Stimulated activated CD4-positive, alpha-beta T cell treated with anti-CD3 and anti-CD28 coated beads, Interleukin-2, amount 100 ng/mL, for 24 hours (primary cell): ENCODE data around the gene WDR44.
"Not testable (repeated sequence)": the region's sequence is repeated elsewhere in the genome, so short reads cannot be mapped to it uniquely, and the experiment has no call there.

Source experiments
- DNase-seq, 2 donors: peaks; one replicate each; pipeline ENCODE4 v3.0.0-alpha.2; 2020

Gene WDR44

DNA sequence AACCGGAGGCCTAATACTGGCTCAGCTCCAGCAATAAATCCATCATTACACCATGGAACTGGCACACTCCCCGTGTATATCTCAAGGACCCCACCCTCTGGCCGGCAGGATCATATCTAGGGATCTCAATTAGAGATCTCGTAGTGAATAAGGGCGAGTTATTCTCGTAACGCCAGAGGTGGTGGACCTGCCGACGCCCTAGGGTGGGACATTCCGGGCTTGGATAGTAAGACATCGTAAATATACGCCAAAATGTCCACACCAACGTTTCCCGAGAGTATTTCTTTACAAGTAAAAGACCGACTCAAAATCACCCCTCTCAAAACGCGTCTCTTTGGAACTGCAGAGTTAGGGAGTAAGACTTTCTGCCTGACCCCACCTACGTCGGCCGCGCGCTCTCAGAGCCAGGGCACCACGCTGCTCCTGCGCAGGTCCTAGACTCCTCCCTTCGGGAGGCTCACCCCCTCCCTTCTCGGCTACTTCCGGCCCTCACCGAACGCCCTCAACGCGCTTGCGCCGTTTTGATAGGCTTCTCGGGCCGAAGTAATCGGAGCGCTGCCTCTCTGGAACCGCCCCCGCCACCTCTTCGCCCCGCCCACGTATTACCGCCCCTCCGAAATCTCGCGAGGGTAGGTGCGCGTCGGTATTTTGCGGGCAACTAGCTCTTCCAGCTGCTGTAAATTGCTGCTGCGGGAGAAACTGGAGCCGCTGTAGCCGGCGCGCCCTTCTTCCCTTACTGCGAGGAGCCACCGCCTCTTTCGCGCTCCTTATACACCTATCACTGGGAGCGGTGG is at the start of gene WDR44:
Gene WDR44, plus strand, starts transcription at position 643 of the 794 bp plus-strand sequence. CDS start 398 bp downstream, outside the sequence.
- DNase-seq, result peak; percentile 90

DNA sequence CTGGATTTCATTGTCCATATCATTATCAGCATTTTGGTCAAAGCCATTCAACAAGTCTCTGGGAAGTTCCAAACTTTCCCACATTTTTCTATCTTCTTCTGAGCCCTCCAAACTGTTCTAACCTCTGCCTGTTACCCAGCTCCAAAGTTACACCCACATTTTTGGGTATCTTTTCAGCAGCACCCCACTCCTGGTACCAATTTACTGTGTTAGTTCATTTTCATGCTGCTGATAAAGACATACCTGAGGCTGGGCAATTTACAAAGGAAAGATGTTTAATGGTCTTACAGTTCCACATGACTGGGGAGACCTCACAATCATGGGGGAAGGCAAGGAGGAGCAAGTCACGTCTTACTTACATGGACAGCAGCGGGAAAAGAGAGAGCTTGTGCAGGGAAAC is 40.1 kb upstream of the WDR44 start:
- not testable (repeated sequence) for DNase-seq

GRCh38 chrX:118315529-118315928 is 30.4 kb upstream of the WDR44 start:
- DNase-seq, result no peak

- no peak for DNase-seq
Measured at GRCh38 chrX:118324588-118324987, 21.3 kb upstream of the WDR44 start.

GRCh38 chrX:118325453-118325852 is 20.5 kb upstream of the WDR44 start:
- DNase-seq, result no peak

GRCh38 chrX:118329175-118329574 is 16.7 kb upstream of the WDR44 start:
- DNase-seq, result no peak

DNA sequence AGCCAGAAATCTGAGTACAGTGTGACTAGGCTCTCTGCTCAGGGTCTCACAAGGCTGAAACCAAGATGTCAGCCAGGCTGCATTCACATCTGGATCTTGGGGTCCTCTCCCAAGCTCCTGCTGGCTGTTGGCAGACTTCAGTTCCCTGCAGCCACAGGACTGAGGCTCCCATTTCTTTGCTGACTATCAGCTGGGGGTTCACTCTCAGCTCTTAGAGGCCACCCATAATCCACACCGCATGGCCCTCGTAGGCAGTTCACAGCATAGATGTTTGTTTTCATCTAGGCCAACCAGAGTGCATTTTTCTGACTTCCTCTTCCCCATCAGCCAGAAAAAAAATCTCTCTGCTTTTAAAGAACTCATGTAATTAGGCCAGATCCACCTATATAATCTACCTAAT is 8.2 kb upstream of the WDR44 start:
- no peak for DNase-seq

DNA sequence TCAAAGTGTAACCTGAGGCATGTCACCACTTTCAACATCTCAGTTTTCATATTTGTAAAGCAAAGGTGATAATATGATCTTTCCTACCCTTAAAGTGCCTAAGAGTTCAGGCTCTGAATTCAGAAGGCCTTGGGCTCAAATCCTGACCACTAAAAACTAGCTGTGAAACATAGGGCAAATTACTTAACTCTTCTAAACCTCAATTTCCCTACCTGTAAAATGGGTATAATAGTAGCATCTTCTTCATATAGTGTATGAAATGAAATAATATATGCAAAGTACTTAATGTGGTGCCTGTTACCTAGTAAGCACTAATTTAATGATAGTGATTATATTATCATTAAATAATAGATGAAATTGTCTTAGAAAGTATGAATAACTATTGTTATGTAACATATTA is 7.0 kb upstream of the WDR44 start:
- DNase-seq, result no peak

GRCh38 chrX:118345045-118345463 is 852 bp upstream of the WDR44 start:
- DNase-seq, result no peak

DNA sequence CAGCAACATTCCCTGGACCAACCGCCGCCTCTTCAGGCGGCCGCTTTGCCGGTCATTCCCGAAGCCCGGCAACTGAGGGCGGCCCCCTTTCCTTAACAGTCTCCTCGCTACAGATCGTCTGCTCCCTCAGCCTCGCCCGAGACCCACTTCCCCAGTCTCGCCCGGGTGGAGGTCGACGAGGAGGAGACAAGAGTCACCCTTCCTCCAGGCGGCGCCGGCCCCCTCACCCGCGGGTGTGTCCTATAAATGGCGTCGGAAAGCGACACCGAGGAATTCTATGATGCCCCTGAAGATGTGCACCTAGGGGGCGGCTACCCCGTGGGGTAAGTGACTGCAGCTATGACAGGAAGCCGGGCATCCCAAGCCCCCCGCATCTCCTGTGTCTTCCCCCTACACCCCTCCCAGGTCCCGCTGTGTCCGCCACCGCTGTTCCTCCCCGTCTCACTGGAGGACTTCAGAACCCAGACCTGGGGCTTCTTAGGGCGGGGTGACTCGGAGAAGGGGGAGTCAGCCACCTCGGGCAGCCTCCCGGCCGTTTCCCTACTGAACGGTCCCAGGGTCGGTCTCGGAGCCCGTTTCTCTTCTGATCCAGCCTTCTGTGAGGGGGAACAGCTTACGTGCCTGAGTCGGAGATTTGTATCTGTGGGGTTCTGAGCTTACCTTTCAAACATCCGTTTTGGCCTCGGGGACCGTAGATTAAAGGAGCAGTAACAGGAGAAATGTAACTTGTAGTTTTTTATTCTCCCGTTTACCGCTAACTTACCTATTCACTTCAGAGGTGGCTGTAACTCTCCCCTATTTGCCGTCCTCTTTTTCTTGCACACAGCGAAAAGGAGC is 570 bp downstream of the WDR44 start:
- peak; percentile 50 to 59 for DNase-seq

DNA sequence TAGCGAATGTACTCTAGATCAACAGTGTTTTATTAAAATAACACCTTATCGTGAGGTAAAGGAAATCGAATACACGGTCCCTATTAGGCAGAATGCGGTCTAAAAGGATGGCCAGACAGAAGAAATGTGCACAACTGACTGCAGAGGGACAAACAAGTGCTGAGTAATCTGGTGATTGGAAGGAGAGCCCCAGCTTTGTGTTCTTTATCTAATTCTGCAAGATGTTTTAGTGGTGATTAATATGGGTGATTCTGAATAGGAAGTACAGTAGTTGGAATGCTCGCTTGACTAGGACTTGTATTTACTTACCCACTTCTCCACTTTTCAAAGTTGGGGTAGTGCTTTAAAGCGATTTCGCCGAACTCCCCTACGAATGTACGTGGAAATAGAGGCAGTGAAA is 1.2 kb downstream of the WDR44 start:
- no peak for DNase-seq

DNA sequence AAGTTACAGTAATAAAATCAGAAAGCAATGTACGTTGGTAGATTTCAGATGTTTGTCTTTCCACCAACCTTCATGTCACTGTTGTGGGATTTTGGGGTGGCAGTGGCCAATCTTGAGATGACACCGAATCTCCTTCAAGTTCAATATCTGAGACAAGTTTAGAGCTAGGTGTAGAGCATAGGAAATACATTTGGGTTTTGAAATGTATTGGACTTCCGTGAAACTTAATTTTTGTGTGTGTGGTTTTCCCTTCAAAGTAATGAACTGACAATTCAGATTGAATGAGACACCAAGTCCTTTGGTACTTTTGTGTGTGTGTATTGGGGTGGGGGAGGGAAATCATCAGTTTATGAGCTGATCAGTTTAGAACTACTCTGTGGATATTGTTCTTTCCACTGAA is 1.8 kb downstream of the WDR44 start:
- DNase-seq, result no peak

DNA sequence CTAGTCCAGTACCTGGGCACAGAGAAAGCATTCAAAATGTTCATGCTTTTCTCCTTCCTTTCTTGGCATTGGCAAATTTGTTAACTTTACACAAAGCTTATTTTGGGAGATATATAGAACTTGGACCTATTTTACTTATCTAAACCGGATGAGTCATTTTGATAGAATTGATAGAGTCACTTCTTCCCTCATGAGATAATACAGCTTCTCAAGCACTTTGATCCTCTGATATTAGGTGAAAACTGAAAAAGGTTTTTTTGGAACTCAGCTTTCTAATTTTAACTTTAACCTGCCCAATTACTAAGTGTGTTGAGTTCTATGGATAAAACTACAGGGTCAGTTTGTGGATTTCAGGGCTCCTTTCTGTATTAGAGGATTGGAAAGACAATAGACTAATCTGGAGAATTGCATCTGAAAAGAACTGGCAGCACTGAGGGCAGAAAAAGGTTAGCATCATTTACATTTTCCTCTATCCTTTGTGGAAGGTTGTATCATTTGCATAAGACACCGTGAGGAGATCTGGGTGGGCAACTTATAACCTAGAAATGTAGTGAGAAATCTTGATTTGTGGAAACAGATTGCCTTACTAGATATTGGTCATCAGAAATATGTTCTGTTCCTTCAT is 2.4 kb downstream of the WDR44 start:
- DNase-seq, result no peak

DNA sequence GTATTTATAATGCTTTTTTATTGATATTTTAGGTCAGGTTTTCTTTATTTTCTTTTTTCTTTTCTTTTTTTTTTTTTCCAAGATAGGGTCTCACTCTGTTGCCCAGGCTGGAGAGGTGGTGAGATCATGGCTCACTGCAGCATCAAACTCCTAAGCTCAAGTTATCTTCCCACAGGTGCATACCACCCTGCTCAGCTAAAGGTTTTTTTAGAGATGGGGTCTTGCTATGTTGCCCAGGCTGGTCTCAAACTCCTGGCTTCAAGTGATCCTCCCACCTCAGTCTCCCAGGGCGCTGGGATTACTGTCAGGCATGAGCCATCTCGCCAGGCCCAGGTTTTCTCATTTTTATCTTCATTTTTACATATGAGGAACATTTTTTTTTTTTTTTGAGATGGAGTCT is 3.3 kb downstream of the WDR44 start:
- DNase-seq, result no peak

GRCh38 chrX:118350221-118350620 is 4.3 kb downstream of the WDR44 start:
- DNase-seq, result no peak

DNA sequence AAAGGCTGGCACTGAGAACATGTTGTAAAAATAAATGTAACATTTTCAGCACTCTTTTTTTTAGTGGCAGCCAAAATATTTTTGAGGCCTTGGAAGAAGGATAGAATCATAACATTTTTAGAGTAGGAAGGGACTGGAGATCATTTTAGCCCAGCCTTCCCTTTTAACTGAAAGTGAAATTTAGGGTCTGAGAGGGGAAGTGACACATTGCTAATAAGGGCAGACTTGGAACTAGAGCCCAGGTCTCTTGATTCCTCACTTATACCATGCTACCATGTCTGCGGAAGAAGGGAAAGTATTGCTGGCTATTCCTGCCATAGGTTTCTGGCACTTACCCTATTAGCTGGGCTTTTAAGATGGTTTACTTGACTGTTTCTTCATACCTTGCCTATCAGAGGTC is 4.8 kb downstream of the WDR44 start:
- DNase-seq, result no peak

DNA sequence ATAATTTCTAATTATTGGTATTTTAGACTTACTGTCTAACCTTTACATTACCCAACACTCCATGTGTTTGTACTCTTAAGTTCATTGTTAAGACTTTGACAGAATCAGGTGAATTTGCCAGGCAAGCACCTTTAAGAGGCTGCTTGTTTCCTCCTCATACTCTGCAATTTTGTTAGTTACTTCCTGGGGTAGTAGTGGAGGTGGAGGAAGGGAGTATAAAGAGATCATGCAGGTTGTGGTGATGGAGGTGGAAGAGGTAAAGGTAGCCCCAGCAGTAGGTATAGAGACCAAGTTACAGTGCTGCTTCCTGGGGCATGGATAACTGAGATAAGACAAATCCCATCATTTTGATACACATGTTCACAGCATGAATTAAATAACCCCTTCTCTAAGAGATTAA is 6.7 kb downstream of the WDR44 start:
- DNase-seq, result no peak

GRCh38 chrX:118353081-118353850 is 7.4 kb downstream of the WDR44 start:
- DNase-seq, result no peak

DNA sequence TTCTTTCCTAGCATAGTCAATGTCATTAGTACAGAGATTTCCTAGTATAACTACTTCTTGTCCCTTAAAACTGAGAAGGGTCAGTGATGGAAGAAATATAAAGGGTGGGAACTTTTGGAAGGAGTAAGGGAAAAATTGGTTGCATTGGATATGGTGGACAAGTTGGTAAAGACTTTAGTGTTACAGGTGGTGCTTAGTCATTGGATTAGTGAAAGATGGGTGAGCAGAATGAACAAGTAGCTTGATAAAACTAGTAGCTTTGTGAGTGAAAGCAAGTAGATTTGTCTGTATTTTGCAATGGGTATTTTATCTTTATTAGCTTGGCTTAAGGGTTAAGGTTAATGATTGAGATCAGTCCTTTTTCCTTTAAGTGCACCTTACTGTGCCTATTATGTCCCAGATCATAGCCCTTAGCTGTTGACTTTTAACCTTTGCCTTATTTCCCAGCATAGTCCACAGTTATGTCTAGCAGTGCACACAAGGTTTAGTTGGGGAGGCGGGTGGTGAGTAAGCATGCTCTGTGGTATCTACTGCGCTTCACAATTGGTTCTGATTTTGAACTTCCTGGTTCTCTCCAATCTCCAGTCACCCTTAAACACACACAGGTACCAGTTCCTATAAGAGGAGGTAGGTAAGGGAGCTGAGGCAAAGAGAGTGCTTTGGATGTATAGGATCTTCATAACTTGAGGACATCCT is 9.5 kb downstream of the WDR44 start:
- DNase-seq, result no peak

GRCh38 chrX:118356154-118356701 is 10.3 kb downstream of the WDR44 start:
- no peak for DNase-seq

GRCh38 chrX:118360429-118361125 is 14.7 kb downstream of the WDR44 start:
- DNase-seq, result no peak
